IMR-90 (cell line): ENCODE measurements around the gene NCKAP5. TPM values are rescaled to one million over a fixed set of nuclear protein-coding genes. Genes with fewer than 3 reads are reported as not detected.

Source experiments
- ATAC-seq: fragments of 200-7000 bp; cut with Tn5 transposase; 2 replicates; pipeline ENCODE4 v1.9.1; 2020; ENCODE audit warnings: low read depth, mild to moderate bottlenecking, moderate library complexity
- BruUV-seq: library from RNA; stranded (reverse); fragments of 400-500 nt; replicated peaks from 2 replicates; lab custom pipeline; 2021; lab: Mats Ljungman, UMichigan
- CTCF ChIA-PET: fragments of 300-600 bp; formaldehyde crosslinking; extraction: SDS; loops from one replicate; lab custom pipeline; 2021; ENCODE audit warnings: antibody characterized with exemption; lab: Yijun Ruan, JAX
- POLR2A ChIA-PET: fragments of 300-600 bp; sonication (Branson Sonifier 250); formaldehyde crosslinking; loops from one replicate; lab custom pipeline; 2022; ENCODE audit warnings: antibody characterized with exemption; ENCODE audit not compliant: unreplicated experiment; lab: Charles Lee
- DNase-seq: peaks from one replicate; pipeline ENCODE4 v3.0.0; 2013
- H2AFZ ChIP-seq: replicated peaks from 2 replicates; pipeline ENCODE3; 2013; ENCODE audit warnings: low read length, mild to moderate bottlenecking; ENCODE audit not compliant: poor library complexity
- H2AK5ac ChIP-seq: 2 replicates; pipeline ENCODE4 v1.6.1; 2013; ENCODE audit warnings: low read depth, low read length, inconsistent platforms
- H2AK9ac ChIP-seq: replicated peaks from 2 replicates; pipeline ENCODE3; 2013; ENCODE audit warnings: mild to moderate bottlenecking, low read depth, low read length, moderate library complexity; ENCODE audit not compliant: poor library complexity
- H2BK120ac ChIP-seq: 2 replicates; pipeline ENCODE4 v1.6.1; 2013; ENCODE audit warnings: low read depth, low read length, inconsistent platforms
- H2BK15ac ChIP-seq: 3 replicates; pipeline ENCODE4 v1.6.1; 2013; ENCODE audit warnings: low read depth, low read length, inconsistent platforms
- H2BK20ac ChIP-seq: 2 replicates; pipeline ENCODE4 v1.6.1; 2013; ENCODE audit warnings: low read depth, mild to moderate bottlenecking, inconsistent platforms, low read length, moderate library complexity
- H2BK5ac ChIP-seq: 2 replicates; pipeline ENCODE4 v1.6.1; 2013; ENCODE audit warnings: mild to moderate bottlenecking, low read depth, low read length, inconsistent platforms; ENCODE audit not compliant: poor library complexity, severe bottlenecking
- H3K14ac ChIP-seq: replicated peaks from 2 replicates; pipeline ENCODE4 v1.6.1; 2013; ENCODE audit warnings: low read depth, low read length, inconsistent platforms
- H3K18ac ChIP-seq: 2 replicates; pipeline ENCODE4 v1.6.1; 2013; ENCODE audit warnings: low read depth, low read length, control low read depth
- H3K23ac ChIP-seq: 2 replicates; pipeline ENCODE4 v1.6.1; 2013; ENCODE audit warnings: low read depth, low read length, inconsistent platforms
- H3K27ac ChIP-seq: 2 replicates; pipeline ENCODE4 v1.5.1; 2013; ENCODE audit warnings: mild to moderate bottlenecking, control low read depth, low read length; ENCODE audit not compliant: insufficient read depth
- H3K27me3 ChIP-seq: 2 replicates; pipeline ENCODE4 v1.6.1; 2013; ENCODE audit warnings: low read length; ENCODE audit not compliant: control insufficient read depth, insufficient read depth
- H3K36me3 ChIP-seq: 2 replicates; pipeline ENCODE4 v1.6.1; 2013; ENCODE audit warnings: low read length, mixed read lengths; ENCODE audit not compliant: control insufficient read depth, insufficient read depth
- H3K4ac ChIP-seq: 2 replicates; pipeline ENCODE4 v1.6.1; 2013; ENCODE audit warnings: low read depth, low read length, inconsistent platforms
- H3K4me1 ChIP-seq: 2 replicates; pipeline ENCODE4 v1.6.1; 2013; ENCODE audit warnings: low read length, mixed read lengths; ENCODE audit not compliant: control insufficient read depth, insufficient read depth
- H3K4me2 ChIP-seq: 2 replicates; pipeline ENCODE4 v1.6.1; 2013; ENCODE audit warnings: low read depth, mild to moderate bottlenecking, control low read depth, low read length, moderate library complexity
- H3K4me3 ChIP-seq: 2 replicates; pipeline ENCODE4 v1.5.1; 2013; ENCODE audit warnings: low read depth, mild to moderate bottlenecking, control low read depth, low read length, moderate library complexity; ENCODE audit not compliant: insufficient read depth
- H3K56ac ChIP-seq: 2 replicates; pipeline ENCODE4 v1.6.1; 2013; ENCODE audit warnings: low read length, inconsistent platforms; ENCODE audit not compliant: insufficient read depth; ENCODE audit errors: extremely low read depth
- H3K79me1 ChIP-seq, 2 experiments: 2 replicates each; pipeline ENCODE4 v1.6.1; 2013; ENCODE audit warnings: low read length in 2 of 2, inconsistent platforms in 1 of 2, low read depth in 1 of 2
- H3K9ac ChIP-seq: 2 replicates; pipeline ENCODE4 v1.6.1; 2013; ENCODE audit warnings: low read depth, low read length, control low read depth
- H3K9me1 ChIP-seq: 2 replicates; pipeline ENCODE4 v1.6.1; 2013; ENCODE audit warnings: low read length, inconsistent platforms; ENCODE audit not compliant: insufficient read depth
- H3K9me3 ChIP-seq: 2 replicates; pipeline ENCODE4 v1.6.1; 2013; ENCODE audit warnings: low read length; ENCODE audit not compliant: control insufficient read depth, insufficient read depth
- H4K20me1 ChIP-seq: 2 replicates; pipeline ENCODE4 v1.6.1; 2013; ENCODE audit warnings: low read length, inconsistent platforms; ENCODE audit not compliant: insufficient read depth
- H4K5ac ChIP-seq: 2 replicates; pipeline ENCODE4 v1.6.1; 2013; ENCODE audit warnings: mild to moderate bottlenecking, low read depth, low read length, control low read depth
- H4K8ac ChIP-seq, 2 experiments: 2 replicates each; pipeline ENCODE4 v1.6.1; 2013; ENCODE audit warnings: low read depth in 2 of 2, low read length in 2 of 2, control low read depth in 1 of 2, inconsistent platforms in 1 of 2
- H4K91ac ChIP-seq: 2 replicates; pipeline ENCODE4 v1.6.1; 2013; ENCODE audit warnings: low read depth, low read length, inconsistent platforms; ENCODE audit not compliant: insufficient read depth
- BHLHE40 ChIP-seq: fragments of 150-350 bp; IDR thresholded peaks from 2 replicates; pipeline ENCODE4 v1.6.1; 2016; ENCODE audit warnings: mild to moderate bottlenecking, low read depth, low read length
- CEBPB ChIP-seq: IDR thresholded peaks from 2 replicates; pipeline ENCODE4 v1.6.1; 2012; ENCODE audit warnings: low read depth, low read length, improper control_type of control experiment
- FOS ChIP-seq: fragments of 150-350 bp; IDR thresholded peaks from 2 replicates; pipeline ENCODE4 v1.6.1; 2016; ENCODE audit warnings: low read depth, low read length
- MXI1 ChIP-seq: IDR thresholded peaks from 2 replicates; pipeline ENCODE4 v1.6.1; 2012; ENCODE audit warnings: low read depth, mild to moderate bottlenecking, low read length, moderate library complexity, borderline replicate concordance
- RFX5 ChIP-seq: IDR thresholded peaks from 2 replicates; pipeline ENCODE4 v1.8.0; 2012; ENCODE audit warnings: low read depth, mild to moderate bottlenecking, low read length, moderate library complexity
- USF2 ChIP-seq: fragments of 150-350 bp; IDR thresholded peaks from 2 replicates; pipeline ENCODE4 v1.6.1; 2017; ENCODE audit warnings: mild to moderate bottlenecking, antibody characterized with exemption, low read length, low read depth
- WGBS, 2 experiments: methylation state at CpG; one replicate each; pipeline versions ENCODE4 v1.1.5 to v1.1.7; 2013; ENCODE audit warnings: missing lambda C conversion rate in 2 of 2; ENCODE audit not compliant: insufficient read length in 1 of 2; ENCODE audit errors: extremely low coverage in 2 of 2; 5-methylcytosine and 5-hydroxymethylcytosine counted together
- dilution Hi-C: fragments of 300-500 bp; cut with HindIII; formaldehyde crosslinking; loops from one replicate; pipeline ENCODE4 v1.14.3; 2018; ENCODE audit warnings: low sequenced_read_pairs; ENCODE audit not compliant: unreplicated experiment
- in situ Hi-C: fragments of 300-500 bp; cut with MboI; formaldehyde crosslinking; loops from 3 replicates; pipeline ENCODE4 v1.14.3; 2019; ENCODE audit warnings: low sequenced_read_pairs, inconsistent platforms, mixed read lengths
- intact Hi-C: fragments of 100-400 bp; cut with micrococcal nuclease; formaldehyde crosslinking; loops from 2 replicates; pipeline ENCODE4 v1.10.0; 2022
- polyA plus RNA-seq, 3 experiments: library from polyadenylated mRNA; depleted of rRNA; stranded (reverse); fragments of >200 nt; gene quantifications; 2 replicates each; pipeline ENCODE4 v1.2.3, GENCODE V29; 2012; ENCODE audit warnings: low replicate concordance in 1 of 3
- total RNA-seq: library from RNA; depleted of rRNA; stranded (reverse); fragments of >200 nt; gene quantifications from 2 replicates; pipeline ENCODE4 v1.2.3, GENCODE V29; 2012

NCKAP5 gene
- total and polyA plus RNA-seq, 2 of the 4 experiments (the other 2 are of a cell fraction): 2.7 to 3.9 TPM

GRCh38 chr2:133581010-133581760 lies 12.9 kb upstream of the NCKAP5 start:
- no TSS peak for BruUV-seq
- ChIA-PET CTCF (interaction anchor here (0.7 to 1.4 kb wide), 2 partner anchors 199 to 263 kb away, joined by 3 to 4 read pairs; no protein-coding TSS in a partner anchor), POLR2A (no interaction called here)
- peak; percentile 86 for DNase-seq
- peak overlapping the region in 1 of 2 experiments; percentile 58; a peak in 2 of 4 replicates for H4K8ac ChIP-seq
- H2AK9ac ChIP-seq: no peak overlapping the region
- no peaks in the 10 kb centered on the region for H3K27me3 ChIP-seq
- no peaks in the 10 kb centered on the region for H3K36me3 ChIP-seq
- H3K14ac ChIP-seq: peak overlapping the region; percentile 62
- H3K27ac ChIP-seq: peak overlapping the region; percentile 56
- in situ Hi-C loops: no loop called here
- peak overlapping the region; percentile 62; the same call in 1 of the 2 replicates for H3K23ac ChIP-seq
- dilution Hi-C loops: no loop called here
- no peak overlapping the region; the same call in 1 of the 2 replicates for H3K4me2 ChIP-seq
- peak overlapping the region; percentile 52 for H2AFZ ChIP-seq
- H3K4ac ChIP-seq: peak overlapping the region; percentile 68
- no peaks in the 10 kb centered on the region for H3K9me3 ChIP-seq
- H3K4me1 ChIP-seq: peaks cover 16% of the 10 kb centered on the region
- ATAC-seq: peak; percentile 61
- intact Hi-C loops: no loop called here
- H2BK5ac ChIP-seq: peak overlapping the region; percentile 83
- H3K9ac ChIP-seq: no peak overlapping the region
- H4K20me1 ChIP-seq: no peaks in the 10 kb centered on the region
- peaks cover 4% of the 10 kb centered on the region for H3K9me1 ChIP-seq
- H2BK20ac ChIP-seq: peak overlapping the region; percentile 77
- WGBS, 2 experiments: no CpG with 5 or more reads among the region's 1 CpG
- H3K4me3 ChIP-seq: no peak overlapping the region
- TF ChIP-seq FOS: no peak
- no peak for TF ChIP-seq MXI1
- no peak for TF ChIP-seq BHLHE40
- TF ChIP-seq USF2: no peak
- peak; percentile 18; the same call in 1 of the 2 replicates for TF ChIP-seq CEBPB
- 0 out of 2 replicates have a peak, but pooled peaks have one; percentile 14 for TF ChIP-seq RFX5
- peak overlapping the region; percentile 72 for H2BK120ac ChIP-seq
- peak overlapping the region; percentile 46; the same call in 1 of the 2 replicates for H4K5ac ChIP-seq
- peak overlapping the region; percentile 69; the same call in 1 of the 3 replicates for H2BK15ac ChIP-seq
- peak overlapping the region; percentile 75 for H2AK5ac ChIP-seq
- no peak overlapping the region for H3K56ac ChIP-seq
- H3K79me1 ChIP-seq: no peaks in the 10 kb centered on the region
- H3K18ac ChIP-seq: peak overlapping the region; percentile 60
- H4K91ac ChIP-seq: peak overlapping the region; percentile 47
